HUES6 (cell line): ENCODE data around the gene MBP.
A peak's percentile ranks its signal among the peaks of the same experiment; 100 is the strongest.

Source experiments
- H3K27ac ChIP-seq: 2 replicates; pipeline ENCODE4 v1.7.0; 2013; ENCODE audit warnings: low read depth, mild to moderate bottlenecking, low read length, inconsistent platforms
- H3K27me3 ChIP-seq: 2 replicates; pipeline ENCODE4 v1.6.1; 2013; ENCODE audit warnings: low read length; ENCODE audit not compliant: control insufficient read depth, insufficient read depth
- H3K36me3 ChIP-seq: 2 replicates; pipeline ENCODE4 v1.6.1; 2013; ENCODE audit warnings: low read length; ENCODE audit not compliant: control insufficient read depth, insufficient read depth
- H3K4me1 ChIP-seq: 2 replicates; pipeline ENCODE4 v1.6.1; 2013; ENCODE audit warnings: low read length; ENCODE audit not compliant: control insufficient read depth, insufficient read depth
- H3K4me3 ChIP-seq: 2 replicates; pipeline ENCODE4 v1.5.1; 2013; ENCODE audit warnings: low read depth, low read length
- H3K9ac ChIP-seq: one replicate; pipeline ENCODE4 v1.6.1; 2013; ENCODE audit warnings: mild to moderate bottlenecking, low read length
- H3K9me3 ChIP-seq: 2 replicates; pipeline ENCODE4 v1.6.1; 2013; ENCODE audit warnings: low read depth, low read length; ENCODE audit not compliant: control insufficient read depth, insufficient read depth

MBP gene

DNA sequence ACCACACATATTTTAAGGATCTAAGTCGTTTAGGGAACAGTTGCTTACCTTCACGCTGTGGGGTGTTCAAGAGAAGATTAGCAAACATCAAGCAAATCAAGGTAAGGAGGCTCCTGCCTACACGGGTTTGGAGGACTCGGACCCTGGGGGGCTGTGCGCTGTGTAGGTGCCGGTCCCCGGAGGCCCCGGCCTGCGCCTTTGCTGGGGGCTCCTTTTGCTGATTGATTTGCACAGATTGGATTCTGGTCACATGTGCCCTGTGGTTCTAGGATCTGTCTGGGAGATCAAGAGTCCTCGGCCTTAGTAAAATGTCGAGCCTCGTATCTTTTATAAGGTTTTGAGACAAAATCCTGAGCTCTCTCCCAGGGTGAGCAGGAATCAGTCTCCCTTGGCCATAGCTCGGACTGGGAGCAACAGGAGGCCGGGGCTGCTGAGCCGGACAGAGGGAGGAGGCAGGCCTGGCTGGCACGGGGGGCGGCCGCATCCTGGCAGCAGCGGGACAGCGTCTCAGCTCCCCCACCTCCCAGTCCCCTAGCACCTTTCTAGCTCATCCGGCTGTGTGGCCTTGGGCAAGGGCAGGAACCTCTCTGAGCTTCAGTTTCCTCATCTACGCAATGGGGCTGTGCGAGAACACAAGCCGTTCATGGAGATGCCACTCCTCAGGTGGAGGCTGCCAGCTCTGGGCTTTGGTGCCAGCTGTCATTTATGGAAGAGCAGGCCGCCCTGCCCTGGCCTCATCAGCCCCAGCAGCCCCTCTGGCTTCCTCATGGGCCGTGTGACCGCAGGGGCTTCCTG lies 147.2 kb downstream of the MBP start:
- H3K9ac ChIP-seq = no peak overlapping the region
- H3K27ac ChIP-seq = no peak overlapping the region
- no peaks in the 10 kb centered on the region for H3K27me3 ChIP-seq
- peaks cover 18% of the 10 kb centered on the region; the same call in 1 of the 2 replicates for H3K4me1 ChIP-seq
- H3K4me3 ChIP-seq = no peak overlapping the region
- no peaks in the 10 kb centered on the region for H3K36me3 ChIP-seq
- H3K9me3 ChIP-seq = no peaks in the 10 kb centered on the region

DNA sequence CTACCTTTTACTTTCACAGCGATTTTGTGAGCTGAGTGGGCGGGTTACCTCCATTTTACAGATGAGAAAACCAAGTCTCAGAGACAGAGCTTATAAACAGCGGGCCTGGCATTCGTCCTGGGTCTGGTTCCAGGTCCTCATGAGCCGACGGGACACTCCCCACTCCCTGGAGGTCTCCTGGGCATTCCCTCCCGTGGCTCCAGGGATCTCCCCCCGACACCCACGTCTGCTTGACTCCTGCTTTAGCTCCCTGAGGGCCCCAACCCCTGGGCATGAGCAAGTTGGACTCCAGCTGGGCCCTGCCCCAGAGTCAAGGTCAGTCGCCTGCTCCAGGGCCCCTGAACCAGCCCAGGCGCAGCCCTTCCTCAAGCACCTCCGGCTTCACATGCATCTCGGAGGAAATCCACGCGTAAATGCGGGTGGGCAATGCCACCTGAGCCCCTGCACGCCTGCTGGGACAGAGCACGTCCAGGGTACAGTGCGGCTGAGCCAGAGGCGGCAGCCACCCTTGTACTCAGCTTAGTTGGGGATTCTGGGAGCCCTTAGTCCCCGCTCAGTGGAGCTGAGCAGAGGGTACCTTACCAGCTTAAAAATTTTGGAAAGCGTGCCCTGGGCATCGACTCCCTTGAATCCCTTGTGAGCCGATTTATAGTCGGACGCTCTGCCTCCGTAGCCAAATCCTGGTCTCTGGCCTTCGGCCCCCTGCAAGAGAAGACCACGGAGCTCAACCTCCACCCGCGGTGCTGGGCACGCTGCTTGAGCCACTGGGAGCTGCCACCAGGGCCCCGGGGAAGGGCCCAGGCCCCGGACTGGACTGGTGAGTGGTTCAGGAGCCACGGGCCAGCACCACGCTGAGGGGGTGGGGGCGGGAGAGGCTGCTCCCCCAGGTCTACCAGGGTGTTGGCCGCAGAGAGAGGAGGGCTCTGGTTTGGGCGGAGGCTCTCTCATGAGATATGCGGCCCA lies 148.1 kb downstream of the MBP start:
- no peak overlapping the region for H3K27ac ChIP-seq
- no peak overlapping the region for H3K4me3 ChIP-seq
- no peaks in the 10 kb centered on the region for H3K27me3 ChIP-seq
- no peaks in the 10 kb centered on the region for H3K9me3 ChIP-seq
- peaks cover 18% of the 10 kb centered on the region; the same call in 1 of the 2 replicates for H3K4me1 ChIP-seq
- no peak overlapping the region for H3K9ac ChIP-seq
- H3K36me3 ChIP-seq = no peaks in the 10 kb centered on the region

DNA sequence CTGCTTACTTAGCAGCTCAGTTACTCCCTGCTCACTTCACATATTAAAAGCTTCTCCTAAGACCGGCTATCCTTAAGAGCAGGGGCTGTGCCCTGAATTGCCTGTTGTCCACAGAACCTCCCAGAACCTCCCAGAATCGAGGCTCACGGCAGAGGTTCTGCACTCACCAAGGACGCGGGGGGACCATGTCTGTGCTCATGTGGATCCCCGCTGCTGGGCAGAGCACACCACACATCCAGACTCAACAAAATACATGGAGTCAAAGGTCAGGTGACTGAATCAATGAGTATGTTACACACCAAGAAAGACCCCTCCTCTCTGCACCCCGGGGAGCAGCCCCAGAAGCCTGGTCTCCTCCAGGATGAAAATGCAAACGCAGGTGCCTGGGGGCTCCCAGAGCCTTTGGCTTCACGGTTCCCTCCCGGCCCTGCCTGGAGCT lies 149.0 kb downstream of the MBP start:
- H3K9ac ChIP-seq = no peak overlapping the region
- no peak overlapping the region for H3K27ac ChIP-seq
- H3K4me1 ChIP-seq = peaks cover 18% of the 10 kb centered on the region; the same call in 1 of the 2 replicates

DNA sequence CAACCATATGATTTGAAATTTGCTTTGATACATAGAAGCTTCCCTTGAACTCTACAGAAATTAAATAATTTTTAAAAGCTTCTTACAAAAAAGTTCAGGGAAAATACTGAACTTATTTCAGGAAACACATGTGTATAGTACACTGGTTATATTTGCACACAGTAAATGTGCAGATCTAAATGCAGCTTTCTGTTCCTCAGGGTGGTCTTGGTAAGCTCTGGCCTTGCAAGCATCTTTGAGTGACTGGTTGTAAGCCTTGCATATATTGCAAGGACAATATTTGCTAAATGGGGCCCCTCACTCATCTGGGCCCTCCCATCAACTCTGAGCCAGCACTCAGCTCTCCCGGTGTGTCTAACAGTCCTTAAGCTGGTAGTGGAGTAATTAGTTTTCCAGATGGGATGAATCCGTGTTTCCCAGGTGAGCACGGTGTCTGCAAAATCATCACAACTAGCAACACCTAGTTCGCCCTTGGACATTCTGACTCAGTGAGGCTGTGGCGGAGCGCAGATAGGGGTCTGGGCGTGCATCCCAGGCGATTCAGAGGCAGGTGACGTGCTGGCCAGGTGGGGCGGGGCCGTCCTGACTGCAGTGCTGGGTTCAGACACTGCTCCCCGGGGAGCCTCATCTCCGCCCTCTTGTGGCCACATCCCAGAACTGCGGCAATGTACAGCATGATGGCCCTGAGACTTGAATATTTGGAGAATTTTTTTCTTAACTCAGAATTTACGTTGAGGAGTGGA lies 149.6 kb downstream of the MBP start:
- Histone ChIP-seq H3K4me3 (0 out of 2 replicates have a peak overlapping the region, but pooled peaks have one; percentile 17), H3K27me3 (no peaks in the 10 kb centered on the region), H3K36me3 (no peaks in the 10 kb centered on the region), H3K9ac (no peak overlapping the region), H3K4me1 (peaks cover 18% of the 10 kb centered on the region; the same call in 1 of the 2 replicates), H3K27ac (no peak overlapping the region), H3K9me3 (no peaks in the 10 kb centered on the region)

More for the DNA sequence above, 149.0 kb downstream of the MBP start:
- H3K4me3 ChIP-seq = no peak overlapping the region
- no peaks in the 10 kb centered on the region for H3K36me3 ChIP-seq
- H3K9me3 ChIP-seq = no peaks in the 10 kb centered on the region
- H3K27me3 ChIP-seq = no peaks in the 10 kb centered on the region

DNA sequence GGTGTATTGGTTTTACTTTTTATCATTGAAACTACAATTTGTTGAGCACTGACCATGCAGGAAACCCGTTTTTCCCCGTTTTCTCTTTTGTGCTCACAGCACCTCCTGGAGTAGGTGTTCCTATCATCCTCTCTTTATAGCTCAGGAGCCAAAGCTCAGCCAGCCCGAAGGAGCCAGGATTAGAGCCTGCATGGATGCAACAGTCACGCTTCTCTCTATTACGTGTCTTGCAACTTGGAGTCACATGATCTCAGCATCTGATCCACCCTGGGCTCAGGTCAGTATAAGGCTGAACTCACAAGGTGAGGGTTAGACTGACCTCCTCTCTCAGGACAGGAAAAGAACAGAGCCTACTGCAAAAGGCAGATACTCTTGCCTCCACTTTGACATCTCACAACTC lies 150.5 kb downstream of the MBP start:
- H3K4me3 ChIP-seq = no peak overlapping the region

DNA sequence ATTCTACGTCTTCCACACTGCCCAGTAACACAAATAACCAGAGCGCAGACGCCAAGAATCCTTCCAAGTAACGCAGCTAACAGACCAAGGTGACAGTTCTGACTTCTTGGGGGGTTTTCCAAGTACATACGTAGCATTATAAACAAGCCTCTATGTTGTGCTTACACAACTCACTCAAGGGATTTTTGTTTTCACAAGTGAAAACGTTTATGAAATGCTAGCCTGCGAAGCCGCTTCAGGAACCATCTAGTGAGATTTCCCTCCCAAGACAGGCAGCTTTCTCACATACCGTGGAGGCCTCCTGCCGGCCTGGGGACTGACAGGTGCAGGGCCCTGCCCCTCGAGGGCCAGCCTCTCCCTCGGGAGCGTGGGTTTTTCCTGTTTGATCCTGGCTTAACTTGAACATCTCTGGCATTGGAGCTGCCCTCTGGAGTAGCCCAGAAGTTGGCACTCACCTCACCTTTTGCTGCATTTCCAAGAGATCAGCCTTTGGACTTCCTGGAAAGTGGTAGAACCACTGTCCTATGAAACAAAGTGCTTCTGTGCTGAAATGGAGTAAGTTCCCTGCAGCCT lies 151.1 kb downstream of the MBP start:
- Histone ChIP-seq H3K4me3 (no peak overlapping the region), H3K27me3 (no peaks in the 10 kb centered on the region), H3K27ac (no peak overlapping the region), H3K9ac (no peak overlapping the region), H3K4me1 (peaks cover 18% of the 10 kb centered on the region; the same call in 1 of the 2 replicates), H3K36me3 (no peaks in the 10 kb centered on the region), H3K9me3 (no peaks in the 10 kb centered on the region)

More for the DNA sequence above, 150.5 kb downstream of the MBP start:
- H3K9ac ChIP-seq = no peak overlapping the region
- peaks cover 18% of the 10 kb centered on the region; the same call in 1 of the 2 replicates for H3K4me1 ChIP-seq
- no peaks in the 10 kb centered on the region for H3K27me3 ChIP-seq
- H3K27ac ChIP-seq = no peak overlapping the region
- no peaks in the 10 kb centered on the region for H3K9me3 ChIP-seq
- no peaks in the 10 kb centered on the region for H3K36me3 ChIP-seq

DNA sequence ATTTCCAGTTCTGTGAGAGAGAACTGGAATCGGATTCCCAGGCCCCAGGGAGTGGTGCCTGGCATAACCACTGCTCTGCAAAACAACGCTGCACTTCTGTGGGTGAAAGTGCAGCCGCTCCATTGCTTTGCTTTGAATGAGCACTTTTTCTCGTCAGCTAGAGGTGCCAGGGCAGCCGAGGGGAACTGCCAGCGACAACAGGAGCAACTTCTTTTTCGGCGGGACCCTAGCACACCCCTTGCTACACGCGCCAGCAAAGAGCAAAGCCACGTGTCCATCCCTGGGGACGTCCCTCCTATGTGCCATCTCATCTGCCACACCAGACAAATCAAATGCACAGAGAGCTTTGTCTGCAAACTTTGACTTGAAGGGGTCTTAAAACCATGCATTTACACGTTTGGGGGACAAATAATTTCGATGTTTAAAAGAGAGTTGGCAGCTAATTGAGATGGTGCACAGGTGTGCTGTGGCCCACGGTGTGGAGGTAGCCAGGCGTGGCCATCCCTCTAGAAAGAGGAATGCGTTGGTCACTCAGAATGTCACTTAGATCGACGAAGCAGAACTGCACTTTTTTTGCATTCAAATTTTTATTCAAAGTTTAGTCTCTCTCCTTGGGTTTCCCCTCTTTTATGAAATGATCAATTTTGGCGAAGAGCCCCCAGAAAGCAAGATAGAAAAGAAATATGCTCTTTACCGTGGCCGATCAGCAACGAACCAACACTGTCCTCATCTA lies 151.8 kb downstream of the MBP start:
- no peaks in the 10 kb centered on the region for H3K36me3 ChIP-seq
- H3K9me3 ChIP-seq = no peaks in the 10 kb centered on the region
- H3K4me1 ChIP-seq = peaks cover 18% of the 10 kb centered on the region; the same call in 1 of the 2 replicates
- no peak overlapping the region for H3K4me3 ChIP-seq
- no peak overlapping the region for H3K9ac ChIP-seq
- no peaks in the 10 kb centered on the region for H3K27me3 ChIP-seq
- H3K27ac ChIP-seq = no peak overlapping the region

DNA sequence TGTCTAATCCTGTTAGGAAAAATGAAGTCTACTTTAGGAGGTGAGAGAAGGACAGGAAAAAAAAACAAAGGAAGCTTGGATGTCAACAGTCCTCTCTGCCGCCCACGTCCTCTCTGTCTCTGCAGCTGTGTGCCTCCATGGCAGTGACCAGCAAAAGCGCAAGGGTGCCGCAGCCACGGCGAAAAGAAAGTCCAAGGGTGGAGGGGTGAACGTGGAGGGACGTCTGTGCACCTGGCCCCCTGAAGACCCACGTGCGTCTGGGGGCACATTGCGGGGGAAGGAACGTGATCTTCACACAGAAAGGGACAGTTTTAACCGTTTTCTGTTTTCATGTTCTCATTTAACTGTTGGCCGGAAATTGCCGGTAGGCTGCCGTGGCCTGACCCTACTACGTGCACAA lies 152.7 kb downstream of the MBP start:
- Histone ChIP-seq H3K27ac (no peak overlapping the region), H3K36me3 (no peaks in the 10 kb centered on the region), H3K4me3 (no peak overlapping the region), H3K27me3 (no peaks in the 10 kb centered on the region), H3K9ac (no peak overlapping the region), H3K4me1 (peaks cover 18% of the 10 kb centered on the region; the same call in 1 of the 2 replicates), H3K9me3 (no peaks in the 10 kb centered on the region)

DNA sequence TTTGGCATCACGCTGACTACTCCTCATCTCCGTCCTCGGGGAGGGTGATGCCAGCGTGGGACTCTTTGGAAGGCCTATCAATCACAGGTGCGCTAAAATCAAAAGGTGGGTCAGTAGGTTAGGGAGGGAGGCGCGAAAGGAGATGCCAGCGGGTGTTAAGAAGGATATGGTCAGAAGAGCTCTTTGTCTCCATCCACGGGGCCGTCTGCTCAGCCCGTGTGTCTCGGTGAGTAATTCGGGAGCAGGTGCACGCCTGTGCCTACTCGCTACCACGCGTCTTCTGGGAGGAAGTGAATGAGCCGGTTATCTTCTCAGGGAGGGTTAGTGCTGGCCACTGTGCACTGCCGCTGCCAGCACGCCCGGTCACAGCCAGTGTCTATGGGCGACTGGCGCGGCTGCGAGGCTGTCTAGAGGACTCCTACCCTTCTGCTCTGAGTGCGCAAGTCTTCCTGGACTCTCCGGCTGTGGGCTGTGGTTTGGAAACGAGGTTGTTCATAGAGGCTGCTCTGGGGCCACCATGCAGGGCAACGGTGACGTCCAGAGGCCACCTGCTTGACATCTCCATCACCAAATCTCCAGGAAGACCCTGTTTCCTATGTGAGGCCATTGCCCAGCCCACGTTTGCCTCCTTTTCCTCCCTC lies 153.4 kb downstream of the MBP start:
- no peak overlapping the region for H3K9ac ChIP-seq
- H3K4me3 ChIP-seq = no peak overlapping the region
- no peaks in the 10 kb centered on the region for H3K27me3 ChIP-seq
- H3K4me1 ChIP-seq = peaks cover 18% of the 10 kb centered on the region; the same call in 1 of the 2 replicates
- H3K27ac ChIP-seq = no peak overlapping the region
- no peaks in the 10 kb centered on the region for H3K36me3 ChIP-seq
- no peaks in the 10 kb centered on the region for H3K9me3 ChIP-seq
